AG09319 (cell line): Measurements from ENCODE around the gene GP9.

Experiments used
- DNase-seq: peaks from one replicate; pipeline ENCODE4 v3.0.0-alpha.2; 2010; ENCODE audit warnings: low read depth; ENCODE audit errors: extremely low read depth
- CTCF ChIP-seq: IDR thresholded peaks from 2 replicates; pipeline ENCODE4 v1.5.1; 2011; ENCODE audit warnings: low read depth, mild to moderate bottlenecking, inconsistent platforms, low read length, moderate library complexity

Gene GP9

GRCh38 chr3:129058441-129059200 lies 2.0 kb upstream of the GP9 start:
- no peak for TF ChIP-seq CTCF
- no peak for DNase-seq

DNA sequence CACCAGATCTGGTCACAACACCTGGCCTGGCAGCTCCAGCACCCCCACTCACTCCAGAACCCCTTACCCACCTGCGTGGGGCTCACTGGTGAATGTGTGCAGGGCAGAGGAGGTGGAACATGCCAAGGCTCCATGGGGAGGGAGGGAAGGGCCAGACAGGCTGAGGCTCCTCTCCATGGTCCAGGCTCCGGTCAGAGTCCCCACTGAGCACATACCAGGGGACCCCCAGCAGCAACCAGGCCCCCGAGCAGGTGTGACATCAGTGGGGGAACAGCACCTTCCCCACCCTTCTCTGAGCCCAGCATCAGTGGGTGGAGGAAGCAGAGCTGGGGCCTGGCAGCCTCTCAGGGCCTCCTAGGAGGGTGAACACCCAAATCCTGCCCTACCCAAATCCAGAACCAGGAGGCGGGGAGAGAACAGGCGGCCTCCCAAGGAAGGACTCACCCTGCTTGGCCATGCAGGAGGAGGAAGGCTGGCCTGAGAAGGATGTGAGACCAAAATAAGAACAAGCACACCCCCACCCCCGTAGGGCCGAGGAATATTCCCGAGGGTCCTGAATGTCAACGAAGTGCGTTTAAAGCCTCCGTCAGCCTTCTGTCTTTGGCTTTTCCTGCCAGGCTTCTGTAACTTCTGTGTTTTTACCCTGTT lies 1.1 kb upstream of the GP9 start:
- no peak for DNase-seq
- no peak for TF ChIP-seq CTCF

GRCh38 chr3:129061023-129061887 lies 676 bp downstream of the GP9 start:
- DNase-seq = no peak
- no peak for TF ChIP-seq CTCF

DNA sequence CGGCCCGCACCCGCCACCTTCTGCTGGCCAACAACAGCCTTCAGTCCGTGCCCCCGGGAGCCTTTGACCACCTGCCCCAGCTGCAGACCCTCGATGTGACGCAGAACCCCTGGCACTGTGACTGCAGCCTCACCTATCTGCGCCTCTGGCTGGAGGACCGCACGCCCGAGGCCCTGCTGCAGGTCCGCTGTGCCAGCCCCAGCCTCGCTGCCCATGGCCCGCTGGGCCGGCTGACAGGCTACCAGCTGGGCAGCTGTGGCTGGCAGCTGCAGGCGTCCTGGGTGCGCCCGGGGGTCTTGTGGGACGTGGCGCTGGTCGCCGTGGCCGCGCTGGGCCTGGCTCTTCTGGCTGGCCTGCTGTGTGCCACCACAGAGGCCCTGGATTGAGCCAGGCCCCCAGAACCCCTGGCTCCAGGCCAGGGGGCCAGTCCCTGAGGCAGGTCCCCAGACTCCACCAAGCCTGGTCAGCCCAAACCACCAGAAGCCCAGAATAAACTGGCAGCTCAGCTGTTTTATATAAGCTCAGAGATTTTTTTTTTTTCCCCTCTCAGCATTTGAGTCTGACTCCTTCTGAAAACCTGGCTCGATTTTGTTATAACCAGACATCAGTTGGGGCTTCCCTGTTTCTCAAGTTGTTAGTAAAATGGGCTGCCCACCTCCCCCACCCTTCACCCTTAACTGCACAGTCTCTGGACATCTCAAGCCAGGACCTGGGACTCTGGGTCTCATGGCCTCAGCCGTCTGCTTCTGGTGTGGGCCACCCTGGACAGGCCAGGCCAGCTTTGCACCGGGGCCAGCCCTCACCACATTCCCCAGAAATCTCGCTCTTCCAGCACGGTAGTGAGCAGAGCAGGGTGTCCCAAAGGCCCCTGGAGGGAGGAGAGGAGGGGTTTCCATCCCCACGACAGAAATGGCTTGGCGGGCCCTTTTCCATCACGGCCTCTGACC lies 1.6 kb downstream of the GP9 start:
- no peak for TF ChIP-seq CTCF
- no peak for DNase-seq

GRCh38 chr3:129063091-129063640 lies 2.6 kb downstream of the GP9 start:
- DNase-seq = no peak
- no peak for TF ChIP-seq CTCF

DNA sequence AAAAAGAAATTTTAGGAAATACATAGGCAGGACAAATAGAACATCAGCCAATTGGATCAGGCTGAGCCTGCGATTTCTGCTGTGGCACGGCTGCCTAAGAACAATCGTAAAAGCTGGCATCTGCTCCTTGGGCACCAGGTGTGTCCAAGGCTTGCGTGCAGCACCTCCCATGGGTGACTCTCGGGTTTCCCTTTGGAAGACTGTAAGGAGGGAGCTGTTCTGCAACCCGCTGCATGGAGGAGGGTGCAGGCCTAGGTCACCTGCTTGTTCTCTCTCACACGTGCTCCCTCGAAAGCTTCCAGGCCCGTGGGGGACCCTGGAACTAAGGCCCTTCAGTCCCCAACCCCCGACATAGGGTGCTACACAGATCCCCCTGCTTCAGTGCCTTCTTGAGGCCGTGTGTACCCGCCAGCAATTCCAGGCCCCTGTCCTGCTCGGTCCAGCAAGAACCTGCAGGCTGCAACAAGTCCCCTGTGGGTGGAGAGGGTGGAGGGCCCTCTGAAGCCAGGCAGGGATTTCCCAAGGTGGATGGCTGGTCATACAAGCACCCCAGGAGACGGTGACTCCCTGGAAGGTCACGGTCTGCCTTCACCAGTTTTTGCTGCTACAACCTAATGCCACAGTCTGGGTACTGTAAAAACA lies 3.4 kb downstream of the GP9 start:
- no peak for DNase-seq

More for the DNA sequence above, 3.4 kb downstream of the GP9 start:
- no peak for TF ChIP-seq CTCF
